K562 (cell line): ENCODE measurements around the gene DHCR7. TPM values are rescaled to one million over a fixed set of nuclear protein-coding genes. Genes with fewer than 3 reads are reported as not detected.

ENCODE experiments used
- ARNT ChIP-seq, 2 experiments: fragments of 450-650 bp; IDR thresholded peaks; 2 replicates each; pipeline ENCODE4 v1.6.1; 2016; ENCODE audit warnings: mild to moderate bottlenecking in 1 of 2
- CHD4 ChIP-seq: fragments of 200-600 bp; sonication (generic); IDR thresholded peaks from 3 replicates; pipeline ENCODE4 v1.6.1; 2012; ENCODE audit warnings: low read depth, mild to moderate bottlenecking, mixed read lengths, low read length, inconsistent platforms; ENCODE audit not compliant: insufficient read depth, insufficient replicate concordance, poor library complexity, severe bottlenecking
- FOXK1 ChIP-seq: sonication (generic); formaldehyde crosslinking; IDR thresholded peaks from 2 replicates; pipeline ENCODE4 v1.8.0; 2022; ENCODE audit warnings: missing genetic modification reagents, mild to moderate bottlenecking, borderline replicate concordance
- NCOA6 ChIP-seq: fragments of 450-650 bp; IDR thresholded peaks from 2 replicates; pipeline ENCODE4 v1.6.1; 2017; ENCODE audit warnings: mild to moderate bottlenecking
- PURB ChIP-seq: sonication (generic); formaldehyde crosslinking; IDR thresholded peaks from 2 replicates; pipeline ENCODE4 v1.9.0; 2021; ENCODE audit warnings: low read depth, mild to moderate bottlenecking, missing genetic modification reagents
- RAD21 ChIP-seq, 2 experiments: fragments of 250-450 bp in 1 of 2; fragments of 450-650 bp in 1 of 2; sonication (Bioruptor Pico) in 1 of 2; formaldehyde crosslinking in 1 of 2; IDR thresholded peaks in 1 of 2; conservative IDR thresholded peaks in 1 of 2; 2 replicates each; pipeline versions ENCODE4 v1.4.0 to v1.8.0; 2020 to 2022; ENCODE audit warnings: mild to moderate bottlenecking in 2 of 2, moderate library complexity in 1 of 2
- SNIP1 ChIP-seq: fragments of 450-650 bp; IDR thresholded peaks from 2 replicates; pipeline ENCODE4 v1.7.1; 2017; ENCODE audit warnings: low read depth, mild to moderate bottlenecking
- ZNF263 ChIP-seq: sonication (generic); formaldehyde crosslinking; IDR thresholded peaks from 2 replicates; pipeline ENCODE4 v1.8.0; 2022; ENCODE audit warnings: mild to moderate bottlenecking, missing genetic modification reagents, borderline replicate concordance
- ZNF354B ChIP-seq: fragments of 250-450 bp; sonication (Bioruptor Pico); IDR thresholded peaks from 2 replicates; pipeline ENCODE4 v1.4.0; 2020
- polyA plus RNA-seq, 8 experiments: library from polyadenylated mRNA; depleted of rRNA in 4 of 8; stranded (reverse) in 5 of 8; unstranded in 3 of 8; fragments of >200 nt; fragmentation: Nextera tagmentation in 2 of 8; fragmentation: Illumina TruSeq in 1 of 8; extraction: Ambion mirVana in 2 of 8; extraction: Trizol in 1 of 8; gene quantifications; 2 replicates each; pipeline versions ENCODE4 v1.2.1 to v1.2.3, GENCODE V29; 2011 to 2014; ENCODE audit warnings: inconsistent platforms in 1 of 8, missing spikeins in 1 of 8
- total RNA-seq, 7 experiments: library from RNA; depleted of rRNA in 6 of 7; stranded (reverse); fragments of >200 nt in 6 of 7; fragmentation: Illumina TruSeq in 2 of 7; extraction: Trizol in 2 of 7; gene quantifications; 2 replicates each; pipeline versions ENCODE4 v1.2.1 to v1.2.3, GENCODE V29; 2011 to 2021; ENCODE audit warnings: low replicate concordance in 1 of 7
- TF ChIP-seq, protein P1 (sequence below): fragments of 250-450 bp; sonication (Bioruptor Pico); IDR thresholded peaks from 2 replicates; pipeline ENCODE4 v1.5.0; 2021
- TF ChIP-seq, protein P2 (sequence below): fragments of 250-450 bp; sonication (Bioruptor Pico); IDR thresholded peaks from 2 replicates; pipeline ENCODE4 v1.8.0; 2021; ENCODE audit warnings: moderate library complexity, mild to moderate bottlenecking, inconsistent platforms
- TF ChIP-seq, protein P3 (sequence below): sonication (generic); formaldehyde crosslinking; IDR thresholded peaks from 2 replicates; pipeline ENCODE4 v1.8.0; 2023; ENCODE audit warnings: missing genetic modification reagents, mild to moderate bottlenecking, borderline replicate concordance

DHCR7 gene
- total and polyA plus RNA-seq, 9 of the 15 experiments (the other 6 are each of a cell fraction or from before 2014, with no cell fraction given): 8.4 to 192 (median 82.4) TPM

DNA sequence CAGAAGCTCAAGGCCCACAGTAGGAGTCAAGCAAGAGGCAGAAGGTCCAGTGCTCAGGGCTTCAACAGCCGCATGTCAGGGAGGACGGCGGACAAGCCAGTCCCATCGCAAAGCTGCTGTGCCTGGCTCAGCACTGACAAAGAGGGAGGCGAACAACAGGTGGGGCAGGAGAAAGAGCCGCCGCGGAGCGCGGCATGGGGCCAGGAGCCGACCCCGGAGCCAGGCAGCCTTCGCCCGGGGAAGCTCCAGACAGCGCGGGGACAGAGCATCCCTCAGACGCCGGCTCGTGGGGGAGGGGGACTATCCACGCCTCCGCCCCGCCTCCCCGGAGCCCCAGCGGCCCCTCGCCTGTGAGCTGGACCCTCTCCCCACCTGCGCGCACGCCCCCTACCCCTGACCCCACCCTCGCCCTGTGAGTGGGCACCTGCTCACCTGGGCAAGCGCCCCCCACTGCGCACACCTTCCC lies 369 bp downstream of the DHCR7 start (continued):
- TF ChIP-seq RAD21 (CRISPR knock-in tag; conservative IDR thresholded peaks at IDR 0.05 in 1 of 2, IDR thresholded peaks at IDR 0.05 in 1 of 2): no peak
- no peak for TF ChIP-seq ZNF354B (CRISPR knock-in tag)
- TF ChIP-seq, protein P1, sequence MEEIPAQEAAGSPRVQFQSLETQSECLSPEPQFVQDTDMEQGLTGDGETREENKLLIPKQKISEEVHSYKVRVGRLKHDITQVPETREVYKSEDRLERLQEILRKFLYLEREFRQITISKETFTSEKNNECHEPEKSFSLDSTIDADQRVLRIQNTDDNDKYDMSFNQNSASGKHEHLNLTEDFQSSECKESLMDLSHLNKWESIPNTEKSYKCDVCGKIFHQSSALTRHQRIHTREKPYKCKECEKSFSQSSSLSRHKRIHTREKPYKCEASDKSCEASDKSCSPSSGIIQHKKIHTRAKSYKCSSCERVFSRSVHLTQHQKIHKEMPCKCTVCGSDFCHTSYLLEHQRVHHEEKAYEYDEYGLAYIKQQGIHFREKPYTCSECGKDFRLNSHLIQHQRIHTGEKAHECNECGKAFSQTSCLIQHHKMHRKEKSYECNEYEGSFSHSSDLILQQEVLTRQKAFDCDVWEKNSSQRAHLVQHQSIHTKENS (CRISPR knock-in tag): no peak
- TF ChIP-seq NCOA6: no peak
- TF ChIP-seq, protein P2, sequence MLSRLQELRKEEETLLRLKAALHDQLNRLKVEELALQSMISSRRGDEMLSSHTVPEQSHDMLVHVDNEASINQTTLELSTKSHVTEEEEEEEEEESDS (CRISPR knock-in tag): no peak
- no peak for TF ChIP-seq ARNT (IDR thresholded peaks at IDR 0.05)
- TF ChIP-seq FOXK1 (CRISPR knock-in tag): no peak
- TF ChIP-seq, protein P3, sequence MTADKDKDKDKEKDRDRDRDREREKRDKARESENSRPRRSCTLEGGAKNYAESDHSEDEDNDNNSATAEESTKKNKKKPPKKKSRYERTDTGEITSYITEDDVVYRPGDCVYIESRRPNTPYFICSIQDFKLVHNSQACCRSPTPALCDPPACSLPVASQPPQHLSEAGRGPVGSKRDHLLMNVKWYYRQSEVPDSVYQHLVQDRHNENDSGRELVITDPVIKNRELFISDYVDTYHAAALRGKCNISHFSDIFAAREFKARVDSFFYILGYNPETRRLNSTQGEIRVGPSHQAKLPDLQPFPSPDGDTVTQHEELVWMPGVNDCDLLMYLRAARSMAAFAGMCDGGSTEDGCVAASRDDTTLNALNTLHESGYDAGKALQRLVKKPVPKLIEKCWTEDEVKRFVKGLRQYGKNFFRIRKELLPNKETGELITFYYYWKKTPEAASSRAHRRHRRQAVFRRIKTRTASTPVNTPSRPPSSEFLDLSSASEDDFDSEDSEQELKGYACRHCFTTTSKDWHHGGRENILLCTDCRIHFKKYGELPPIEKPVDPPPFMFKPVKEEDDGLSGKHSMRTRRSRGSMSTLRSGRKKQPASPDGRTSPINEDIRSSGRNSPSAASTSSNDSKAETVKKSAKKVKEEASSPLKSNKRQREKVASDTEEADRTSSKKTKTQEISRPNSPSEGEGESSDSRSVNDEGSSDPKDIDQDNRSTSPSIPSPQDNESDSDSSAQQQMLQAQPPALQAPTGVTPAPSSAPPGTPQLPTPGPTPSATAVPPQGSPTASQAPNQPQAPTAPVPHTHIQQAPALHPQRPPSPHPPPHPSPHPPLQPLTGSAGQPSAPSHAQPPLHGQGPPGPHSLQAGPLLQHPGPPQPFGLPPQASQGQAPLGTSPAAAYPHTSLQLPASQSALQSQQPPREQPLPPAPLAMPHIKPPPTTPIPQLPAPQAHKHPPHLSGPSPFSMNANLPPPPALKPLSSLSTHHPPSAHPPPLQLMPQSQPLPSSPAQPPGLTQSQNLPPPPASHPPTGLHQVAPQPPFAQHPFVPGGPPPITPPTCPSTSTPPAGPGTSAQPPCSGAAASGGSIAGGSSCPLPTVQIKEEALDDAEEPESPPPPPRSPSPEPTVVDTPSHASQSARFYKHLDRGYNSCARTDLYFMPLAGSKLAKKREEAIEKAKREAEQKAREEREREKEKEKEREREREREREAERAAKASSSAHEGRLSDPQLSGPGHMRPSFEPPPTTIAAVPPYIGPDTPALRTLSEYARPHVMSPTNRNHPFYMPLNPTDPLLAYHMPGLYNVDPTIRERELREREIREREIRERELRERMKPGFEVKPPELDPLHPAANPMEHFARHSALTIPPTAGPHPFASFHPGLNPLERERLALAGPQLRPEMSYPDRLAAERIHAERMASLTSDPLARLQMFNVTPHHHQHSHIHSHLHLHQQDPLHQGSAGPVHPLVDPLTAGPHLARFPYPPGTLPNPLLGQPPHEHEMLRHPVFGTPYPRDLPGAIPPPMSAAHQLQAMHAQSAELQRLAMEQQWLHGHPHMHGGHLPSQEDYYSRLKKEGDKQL (CRISPR knock-in tag): no peak
- TF ChIP-seq CHD4: no peak
- TF ChIP-seq PURB (CRISPR knock-in tag): no peak
- TF ChIP-seq SNIP1: no peak
- peak; percentile 75 for TF ChIP-seq ZNF263 (CRISPR knock-in tag)
